Duodenal mucosa (tissue), 2 donors: ENCODE data around the gene SYT7.

Experiments
- H3K27ac ChIP-seq: one replicate; pipeline ENCODE4 v1.7.0; 2013; ENCODE audit warnings: low read depth, low read length
- H3K27me3 ChIP-seq, 2 donors: one replicate each; pipeline ENCODE4 v1.7.0; 2013; ENCODE audit warnings: low read length in 2 of 2, control low read depth in 1 of 2; ENCODE audit not compliant: insufficient read depth in 2 of 2, control insufficient read depth in 1 of 2
- H3K36me3 ChIP-seq, 2 donors: one replicate each; pipeline ENCODE4 v1.7.0; 2013; ENCODE audit warnings: low read length in 2 of 2, control low read depth in 1 of 2; ENCODE audit not compliant: insufficient read depth in 2 of 2, control insufficient read depth in 1 of 2
- H3K4me1 ChIP-seq, 2 donors: one replicate each; pipeline ENCODE4 v1.7.0; 2013; ENCODE audit warnings: low read length in 2 of 2, control low read depth in 1 of 2; ENCODE audit not compliant: insufficient read depth in 2 of 2, control insufficient read depth in 1 of 2
- H3K4me3 ChIP-seq, 2 donors: one replicate each; pipeline ENCODE4 v1.7.0; 2013; ENCODE audit warnings: low read length in 2 of 2, low read depth in 1 of 2
- H3K9ac ChIP-seq, 2 donors: one replicate each; pipeline ENCODE4 v1.7.0; 2013; ENCODE audit warnings: low read length in 2 of 2, low read depth in 1 of 2
- H3K9me3 ChIP-seq, 2 donors: one replicate each; pipeline ENCODE4 v1.7.0; 2013; ENCODE audit warnings: low read length in 2 of 2, control low read depth in 1 of 2; ENCODE audit not compliant: control insufficient read depth in 1 of 2

The SYT7 gene

DNA sequence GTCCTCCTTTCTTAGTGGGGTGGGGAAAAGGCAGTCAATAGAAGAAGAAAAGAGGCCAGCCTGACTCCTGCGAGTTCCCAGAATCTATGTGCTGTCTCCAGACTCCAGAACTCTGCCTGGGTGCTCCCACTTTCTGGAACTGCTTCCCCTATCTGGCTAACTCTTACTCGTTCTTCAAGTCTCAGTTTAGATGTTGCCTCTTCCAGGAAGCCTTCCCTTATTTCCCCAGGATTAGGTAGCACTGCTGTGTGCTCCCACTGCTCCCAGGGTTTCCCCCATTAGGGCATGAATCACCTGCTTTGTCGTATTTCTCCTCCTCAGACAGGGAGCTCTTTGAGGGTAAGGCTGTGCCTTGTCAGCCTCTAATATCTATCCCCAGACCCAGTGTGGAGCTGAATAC lies 17.5 kb upstream of the SYT7 start:
- Histone ChIP-seq H3K4me3 (no peak overlapping the region), H3K27ac (no peak overlapping the region), H3K36me3 (no peaks in the 10 kb centered on the region), H3K9ac (no peak overlapping the region), H3K27me3 (peaks cover 0 to 19% of the 10 kb centered on the region in 2 donors), H3K9me3 (no peaks in the 10 kb centered on the region), H3K4me1 (peaks cover 5 to 9% of the 10 kb centered on the region in 2 donors)

DNA sequence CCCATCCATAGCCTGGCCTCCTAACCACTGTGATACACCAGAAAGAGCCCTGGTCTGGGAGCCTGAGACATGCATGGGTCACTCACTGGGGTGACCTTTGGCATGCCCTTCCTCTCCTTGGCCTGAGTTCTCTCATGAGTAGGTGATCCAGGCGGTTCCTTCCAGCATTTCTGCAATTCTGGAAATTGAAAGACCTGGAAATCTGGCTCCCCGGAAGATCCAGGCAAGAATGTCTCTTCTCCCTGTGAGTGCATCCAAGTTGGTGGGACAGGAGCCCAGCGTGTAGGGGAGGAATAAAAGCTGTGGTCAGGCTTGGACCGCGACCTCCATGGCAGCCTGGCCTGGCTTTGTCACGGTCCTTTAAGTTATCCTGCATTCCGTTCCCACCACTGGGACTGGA lies 16.1 kb upstream of the SYT7 start:
- no peak overlapping the region for H3K4me3 ChIP-seq
- H3K9me3 ChIP-seq, result no peaks in the 10 kb centered on the region
- no peak overlapping the region for H3K27ac ChIP-seq
- no peaks in the 10 kb centered on the region for H3K4me1 ChIP-seq
- peaks cover 0 to 19% of the 10 kb centered on the region in 2 donors for H3K27me3 ChIP-seq
- no peaks in the 10 kb centered on the region for H3K36me3 ChIP-seq
- H3K9ac ChIP-seq, result no peak overlapping the region

DNA sequence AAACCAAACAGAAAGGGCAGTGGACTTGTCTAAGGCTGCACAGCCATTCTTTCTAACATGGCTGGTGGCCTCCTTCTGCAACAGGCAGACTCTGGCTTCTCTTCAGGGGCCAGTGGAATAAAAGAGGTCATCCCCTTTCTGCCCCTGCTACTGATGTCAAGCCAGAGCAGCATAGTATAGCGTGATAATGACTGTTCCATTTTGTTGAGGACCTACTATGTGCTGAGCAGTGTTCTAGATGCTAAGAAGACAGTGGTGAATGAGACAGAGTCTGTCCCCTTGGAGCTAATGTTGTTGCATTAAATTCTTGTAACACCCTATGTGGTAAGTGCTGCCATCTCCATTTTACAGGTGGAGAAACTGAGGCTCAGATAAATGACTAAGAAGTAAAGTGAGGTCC lies 15.7 kb upstream of the SYT7 start:
- H3K36me3 ChIP-seq, result no peaks in the 10 kb centered on the region
- no peaks in the 10 kb centered on the region for H3K9me3 ChIP-seq
- no peak overlapping the region for H3K4me3 ChIP-seq
- no peak overlapping the region for H3K9ac ChIP-seq
- H3K4me1 ChIP-seq, result no peaks in the 10 kb centered on the region
- peaks cover 0 to 20% of the 10 kb centered on the region in 2 donors for H3K27me3 ChIP-seq
- H3K27ac ChIP-seq, result no peak overlapping the region

DNA sequence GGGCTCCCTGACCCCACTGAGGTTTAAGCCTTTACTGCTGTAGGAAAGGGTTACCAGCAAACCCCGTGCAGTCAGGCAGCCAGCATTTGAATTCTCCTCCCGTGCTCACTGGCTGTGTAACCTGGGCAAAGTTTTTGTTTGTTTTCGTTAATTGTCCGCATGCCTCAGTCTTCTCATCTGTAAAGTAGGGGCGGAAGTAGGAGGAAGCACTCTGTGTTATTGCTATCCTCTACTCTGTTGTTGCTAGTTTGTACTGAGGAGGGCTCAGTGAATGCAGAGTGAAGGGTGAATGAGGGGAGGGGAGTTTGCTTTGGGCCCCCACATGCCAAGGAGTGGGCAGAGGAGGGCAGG lies 14.0 kb upstream of the SYT7 start:
- H3K27ac ChIP-seq, result no peak overlapping the region
- H3K4me3 ChIP-seq, result no peak overlapping the region
- H3K27me3 ChIP-seq, result peaks cover 3 to 26% of the 10 kb centered on the region in 2 donors
- H3K36me3 ChIP-seq, result no peaks in the 10 kb centered on the region
- H3K9ac ChIP-seq, result no peak overlapping the region
- no peaks in the 10 kb centered on the region for H3K4me1 ChIP-seq
- no peaks in the 10 kb centered on the region for H3K9me3 ChIP-seq

DNA sequence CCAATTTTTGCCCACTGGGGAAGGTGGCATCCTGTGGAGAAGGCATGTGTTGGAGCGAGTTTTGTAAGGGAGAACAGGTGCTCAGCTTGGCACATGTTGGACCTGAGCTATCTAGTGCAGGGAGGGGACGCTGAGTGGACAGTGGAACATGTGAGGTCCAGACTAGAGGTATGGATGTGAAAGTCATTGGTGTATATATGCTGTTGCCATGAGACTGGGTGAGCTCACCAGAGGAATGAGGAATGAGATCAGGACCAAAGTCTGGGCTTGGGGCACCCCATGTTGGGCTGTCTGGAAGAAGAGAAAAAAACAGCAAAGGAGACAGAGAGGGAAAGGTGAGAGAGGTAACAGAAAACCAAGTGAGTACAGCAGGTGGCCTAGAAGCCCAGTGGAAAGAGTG lies 12.3 kb upstream of the SYT7 start:
- Histone ChIP-seq H3K27ac (no peak overlapping the region), H3K27me3 (peaks cover 12 to 37% of the 10 kb centered on the region in 2 donors), H3K4me3 (no peak overlapping the region), H3K4me1 (peaks cover 4 to 8% of the 10 kb centered on the region in 2 donors), H3K9me3 (no peaks in the 10 kb centered on the region), H3K9ac (no peak overlapping the region), H3K36me3 (no peaks in the 10 kb centered on the region)

DNA sequence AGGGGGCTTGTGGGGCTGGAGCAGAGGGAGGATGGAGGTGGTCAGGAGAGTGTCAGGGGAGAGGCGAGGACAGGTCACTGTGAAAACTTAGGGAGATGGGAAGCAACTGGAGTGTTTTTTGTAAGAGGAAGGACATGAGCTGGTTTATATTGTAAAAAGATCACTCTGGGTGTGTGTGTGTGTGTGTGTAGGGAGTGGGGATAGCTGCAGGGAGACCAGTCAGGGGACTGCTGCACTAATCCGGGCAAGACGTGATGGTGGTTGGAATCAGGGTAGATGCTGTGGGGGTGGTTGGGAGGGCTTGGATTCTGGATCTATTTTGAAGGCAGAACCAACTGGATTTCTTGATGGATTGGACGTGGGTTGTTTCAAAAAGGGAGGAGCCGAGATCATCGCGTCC lies 11.3 kb upstream of the SYT7 start:
- H3K4me1 ChIP-seq, result peaks cover 8 to 12% of the 10 kb centered on the region in 2 donors
- no peaks in the 10 kb centered on the region for H3K36me3 ChIP-seq

DNA sequence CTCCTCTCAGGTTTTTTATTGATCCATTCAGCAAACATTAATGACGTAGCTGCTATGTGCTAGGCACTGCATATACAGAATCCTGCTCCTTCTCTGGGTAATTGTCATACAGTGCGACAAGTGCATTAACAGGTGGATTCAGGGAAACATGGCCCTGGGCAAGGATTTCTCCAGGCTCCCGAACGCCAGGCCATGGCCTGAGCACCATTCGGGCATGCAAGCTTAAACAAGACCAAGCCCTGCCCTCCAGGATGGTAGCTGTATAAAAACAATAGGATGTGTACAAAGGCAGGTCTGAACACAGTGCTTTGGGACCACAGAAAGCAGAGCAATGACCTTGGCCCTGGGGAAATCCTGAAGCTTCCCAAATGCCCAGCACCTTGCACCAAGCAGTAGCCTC lies 9.1 kb upstream of the SYT7 start:
- H3K4me3 ChIP-seq, result no peak overlapping the region
- no peak overlapping the region for H3K9ac ChIP-seq
- no peaks in the 10 kb centered on the region for H3K9me3 ChIP-seq
- H3K4me1 ChIP-seq, result peaks cover 8 to 12% of the 10 kb centered on the region in 2 donors
- H3K27ac ChIP-seq, result no peak overlapping the region
- peaks cover 19 to 36% of the 10 kb centered on the region in 2 donors for H3K27me3 ChIP-seq
- no peaks in the 10 kb centered on the region for H3K36me3 ChIP-seq

More for the DNA sequence above, 11.3 kb upstream of the SYT7 start:
- Histone ChIP-seq H3K27ac (no peak overlapping the region), H3K4me3 (no peak overlapping the region), H3K9me3 (no peaks in the 10 kb centered on the region), H3K27me3 (peaks cover 17 to 42% of the 10 kb centered on the region in 2 donors), H3K9ac (no peak overlapping the region)

DNA sequence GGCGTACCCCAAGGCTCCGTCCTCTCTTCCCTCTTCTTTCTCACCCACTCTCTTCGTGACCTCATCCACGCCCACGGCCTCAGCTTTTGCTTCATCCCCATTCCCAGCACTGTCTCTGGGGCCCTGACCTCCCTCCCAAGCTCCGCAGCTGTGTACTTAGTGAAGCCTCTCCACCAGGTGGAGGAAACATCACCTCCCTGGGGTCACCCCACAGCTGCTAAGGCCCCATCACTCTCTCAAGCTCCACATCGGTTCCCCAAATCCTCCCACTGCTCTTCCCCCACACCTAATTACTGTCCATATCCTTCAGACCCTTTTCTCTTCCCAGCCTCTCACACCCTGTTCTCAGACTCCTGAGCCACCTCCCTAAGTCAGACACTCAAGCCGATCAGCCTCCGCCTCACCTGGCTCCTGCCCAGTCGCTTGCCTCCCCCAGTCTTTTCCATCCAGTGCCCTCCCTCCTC lies 7.9 kb upstream of the SYT7 start:
- Histone ChIP-seq H3K4me3 (peak overlapping the region; percentile 32 to 47), H3K4me1 (peaks cover 8 to 12% of the 10 kb centered on the region in 2 donors), H3K27ac (no peak overlapping the region), H3K9me3 (no peaks in the 10 kb centered on the region), H3K9ac (no peak overlapping the region), H3K36me3 (no peaks in the 10 kb centered on the region), H3K27me3 (peaks cover 19 to 36% of the 10 kb centered on the region in 2 donors)

DNA sequence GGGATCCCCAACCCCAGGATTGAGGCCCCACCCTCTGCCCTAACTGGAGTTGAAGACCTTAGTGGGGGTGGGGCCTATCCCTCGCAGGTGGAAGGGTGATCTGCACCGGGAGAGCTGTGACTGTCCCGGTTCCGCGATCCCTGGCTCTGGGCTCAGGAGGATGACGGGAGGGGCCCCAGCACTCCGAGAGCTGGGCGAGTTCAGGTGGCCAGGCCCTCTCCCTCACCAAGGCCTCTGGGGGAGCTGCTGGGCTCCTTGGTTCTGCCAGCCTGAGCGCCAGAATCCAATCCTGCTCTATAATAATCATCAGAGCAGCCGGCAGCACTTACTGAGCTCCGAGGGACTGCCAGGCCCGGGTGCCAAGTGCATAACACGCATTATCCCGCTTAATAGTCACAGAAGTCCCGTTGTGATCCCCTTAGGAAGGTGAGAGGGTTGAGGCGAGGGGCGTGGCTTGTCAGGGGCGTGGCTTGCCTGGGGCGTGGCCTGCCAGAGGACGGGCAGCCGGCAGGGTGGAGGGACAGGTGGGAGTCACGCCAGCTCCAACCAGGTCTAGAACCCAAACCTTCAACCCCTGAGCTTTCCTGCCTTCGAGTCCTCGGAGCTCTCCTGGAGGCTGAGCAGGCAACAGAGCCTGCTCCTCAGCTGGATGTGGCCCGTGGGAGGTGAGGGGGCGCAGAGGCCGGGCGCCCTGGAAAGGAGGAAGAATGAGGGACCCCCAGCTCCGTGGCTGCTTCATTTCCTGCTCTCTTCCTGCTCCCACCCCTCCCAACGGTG lies 7.3 kb upstream of the SYT7 start:
- H3K9ac ChIP-seq, result peak overlapping the region in 1 of 2 donors; percentile 1

DNA sequence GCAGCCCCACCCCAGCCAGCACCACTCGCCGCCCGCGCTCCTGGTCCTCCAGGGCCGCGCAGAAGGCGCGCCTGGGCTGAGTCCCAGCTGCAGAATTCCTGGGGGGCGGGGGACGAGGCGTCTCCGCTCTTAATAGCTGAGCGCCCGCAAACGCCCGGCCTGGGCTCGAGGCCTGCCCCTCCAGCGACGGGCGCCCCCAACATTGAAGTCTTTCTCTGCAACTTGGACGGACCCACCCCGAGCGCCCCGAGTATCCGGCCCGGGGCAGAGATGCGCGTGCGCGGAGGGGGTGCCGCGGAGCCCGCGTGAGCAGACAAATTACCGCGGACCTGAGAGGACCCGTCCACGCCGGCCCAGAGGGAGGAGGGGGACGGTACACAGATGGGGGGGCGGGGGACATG lies 6.7 kb upstream of the SYT7 start:
- Histone ChIP-seq H3K27me3 (peaks cover 30 to 33% of the 10 kb centered on the region in 2 donors), H3K27ac (no peak overlapping the region), H3K36me3 (no peaks in the 10 kb centered on the region), H3K9ac (peak overlapping the region in 1 of 2 donors; percentile 1), H3K4me1 (peaks cover 8 to 12% of the 10 kb centered on the region in 2 donors), H3K9me3 (no peaks in the 10 kb centered on the region), H3K4me3 (peak overlapping the region; percentile 14 to 47)

More for the DNA sequence above, 7.3 kb upstream of the SYT7 start:
- peak overlapping the region; percentile 32 to 47 for H3K4me3 ChIP-seq
- H3K27ac ChIP-seq, result no peak overlapping the region
- peaks cover 24 to 33% of the 10 kb centered on the region in 2 donors for H3K27me3 ChIP-seq
- no peaks in the 10 kb centered on the region for H3K36me3 ChIP-seq
- H3K9me3 ChIP-seq, result no peaks in the 10 kb centered on the region
- peaks cover 8 to 12% of the 10 kb centered on the region in 2 donors for H3K4me1 ChIP-seq
